Skeletal muscle tissue (tissue), 4 donors: Measurements from ENCODE around the gene PRDM16. TPM values are rescaled to one million over a fixed set of nuclear protein-coding genes. Genes with fewer than 3 reads are reported as not detected.

ENCODE experiments used
- H3K27ac ChIP-seq: one replicate; pipeline ENCODE4 v1.7.0; 2013; ENCODE audit warnings: mild to moderate bottlenecking, low read depth, low read length, inconsistent platforms
- H3K27me3 ChIP-seq, 3 donors: one replicate each; pipeline ENCODE4 v1.7.0; 2013; ENCODE audit warnings: low read length in 3 of 3; ENCODE audit not compliant: control insufficient read depth in 3 of 3, insufficient read depth in 3 of 3
- H3K36me3 ChIP-seq, 3 donors: one replicate each; pipeline ENCODE4 v1.7.0; 2013; ENCODE audit warnings: low read length in 3 of 3; ENCODE audit not compliant: control insufficient read depth in 3 of 3, insufficient read depth in 3 of 3
- H3K4me1 ChIP-seq, 3 donors: one replicate each; pipeline ENCODE4 v1.7.0; 2013; ENCODE audit warnings: low read length in 3 of 3, mild to moderate bottlenecking in 3 of 3; ENCODE audit not compliant: control insufficient read depth in 3 of 3, insufficient read depth in 3 of 3
- H3K4me3 ChIP-seq, 3 donors: one replicate each; pipeline ENCODE4 v1.7.0; 2013; ENCODE audit warnings: low read length in 3 of 3
- H3K9ac ChIP-seq, 3 donors: one replicate each; pipeline ENCODE4 v1.7.0; 2013; ENCODE audit warnings: low read length in 3 of 3, mild to moderate bottlenecking in 3 of 3, moderate library complexity in 2 of 3, low read depth in 1 of 3
- H3K9me3 ChIP-seq, 3 donors: one replicate each; pipeline ENCODE4 v1.7.0; 2013; ENCODE audit warnings: low read length in 3 of 3; ENCODE audit not compliant: control insufficient read depth in 3 of 3
- total RNA-seq: library from RNA; depleted of rRNA; stranded (reverse); fragments of >200 nt; gene quantifications from one replicate; pipeline ENCODE4 v1.2.3, GENCODE V29; 2014
- donor health status: Osteomylitis.

PRDM16 gene
- total RNA-seq, 1 donor from 2014 or later = 4.7 TPM

GRCh38 chr1:3245768-3246167 lies 176.8 kb downstream of the PRDM16 start:
- Histone ChIP-seq H3K4me3 (no peak overlapping the region), H3K36me3 (no peaks in the 10 kb centered on the region), H3K9ac (no peak overlapping the region), H3K27ac (no peak overlapping the region), H3K27me3 (peaks cover 21 to 72% (median 46%) of the 10 kb centered on the region in 3 donors), H3K9me3 (no peaks in the 10 kb centered on the region), H3K4me1 (no peaks in the 10 kb centered on the region)

- Histone ChIP-seq H3K36me3 (no peaks in the 10 kb centered on the region), H3K27ac (no peak overlapping the region), H3K27me3 (peaks cover 21 to 69% (median 41%) of the 10 kb centered on the region in 3 donors), H3K9ac (no peak overlapping the region), H3K4me3 (no peak overlapping the region), H3K9me3 (no peaks in the 10 kb centered on the region), H3K4me1 (no peaks in the 10 kb centered on the region)
Observed at GRCh38 chr1:3246251-3246650, 177.2 kb downstream of the PRDM16 start.

GRCh38 chr1:3247521-3248121 lies 178.6 kb downstream of the PRDM16 start:
- peaks cover 11 to 58% (median 28%) of the 10 kb centered on the region in 3 donors for H3K27me3 ChIP-seq
- no peak overlapping the region for H3K27ac ChIP-seq
- H3K4me3 ChIP-seq = no peak overlapping the region
- H3K9ac ChIP-seq = no peak overlapping the region
- H3K36me3 ChIP-seq = no peaks in the 10 kb centered on the region
- no peaks in the 10 kb centered on the region for H3K9me3 ChIP-seq
- no peaks in the 10 kb centered on the region for H3K4me1 ChIP-seq

GRCh38 chr1:3248155-3249141 lies 179.4 kb downstream of the PRDM16 start:
- H3K27ac ChIP-seq = no peak overlapping the region

GRCh38 chr1:3249231-3249630 lies 180.2 kb downstream of the PRDM16 start:
- no peak overlapping the region for H3K27ac ChIP-seq
- peaks cover 7 to 46% (median 16%) of the 10 kb centered on the region in 3 donors for H3K27me3 ChIP-seq
- H3K4me3 ChIP-seq = no peak overlapping the region
- no peaks in the 10 kb centered on the region for H3K36me3 ChIP-seq
- H3K4me1 ChIP-seq = no peaks in the 10 kb centered on the region
- no peaks in the 10 kb centered on the region for H3K9me3 ChIP-seq
- H3K9ac ChIP-seq = no peak overlapping the region

More at GRCh38 chr1:3248155-3249141, 179.4 kb downstream of the PRDM16 start:
- H3K9me3 ChIP-seq = no peaks in the 10 kb centered on the region
- no peak overlapping the region for H3K9ac ChIP-seq
- H3K4me1 ChIP-seq = no peaks in the 10 kb centered on the region
- peaks cover 7 to 53% (median 20%) of the 10 kb centered on the region in 3 donors for H3K27me3 ChIP-seq
- no peaks in the 10 kb centered on the region for H3K36me3 ChIP-seq
- no peak overlapping the region for H3K4me3 ChIP-seq

GRCh38 chr1:3249631-3250501 lies 180.9 kb downstream of the PRDM16 start:
- Histone ChIP-seq H3K9me3 (no peaks in the 10 kb centered on the region), H3K36me3 (no peaks in the 10 kb centered on the region), H3K4me3 (no peak overlapping the region), H3K27me3 (peaks cover 7 to 44% (median 16%) of the 10 kb centered on the region in 3 donors), H3K4me1 (no peaks in the 10 kb centered on the region), H3K9ac (no peak overlapping the region), H3K27ac (no peak overlapping the region)

- H3K4me3 ChIP-seq = no peak overlapping the region
- H3K27ac ChIP-seq = no peak overlapping the region
- peaks cover 5 to 41% (median 15%) of the 10 kb centered on the region in 3 donors for H3K27me3 ChIP-seq
- no peak overlapping the region for H3K9ac ChIP-seq
- H3K4me1 ChIP-seq = no peaks in the 10 kb centered on the region
- H3K9me3 ChIP-seq = no peaks in the 10 kb centered on the region
- H3K36me3 ChIP-seq = no peaks in the 10 kb centered on the region
Observed at GRCh38 chr1:3250624-3251023, 181.6 kb downstream of the PRDM16 start.

- Histone ChIP-seq H3K4me3 (no peak overlapping the region), H3K27me3 (peaks cover 4 to 35% (median 11%) of the 10 kb centered on the region in 3 donors), H3K9me3 (no peaks in the 10 kb centered on the region), H3K27ac (no peak overlapping the region), H3K9ac (no peak overlapping the region), H3K36me3 (no peaks in the 10 kb centered on the region), H3K4me1 (no peaks in the 10 kb centered on the region)
Observed at GRCh38 chr1:3251099-3251806, 182.2 kb downstream of the PRDM16 start.

GRCh38 chr1:3251807-3252428 lies 182.9 kb downstream of the PRDM16 start:
- H3K27ac ChIP-seq = no peak overlapping the region

More at GRCh38 chr1:3251807-3252428, 182.9 kb downstream of the PRDM16 start:
- H3K4me3 ChIP-seq = no peak overlapping the region
- H3K36me3 ChIP-seq = no peaks in the 10 kb centered on the region
- H3K4me1 ChIP-seq = no peaks in the 10 kb centered on the region
- no peaks in the 10 kb centered on the region for H3K9me3 ChIP-seq
- H3K9ac ChIP-seq = no peak overlapping the region
- peaks cover 2 to 30% (median 8%) of the 10 kb centered on the region in 3 donors for H3K27me3 ChIP-seq
